Cardiac ventricle fibroblast (primary cell): ENCODE data around the gene WDSUB1. TPM values are rescaled to one million over a fixed set of nuclear protein-coding genes. Genes with fewer than 3 reads are reported as not detected.

Source experiments
- total RNA-seq: library from RNA; depleted of rRNA; stranded (reverse); fragments of >200 nt; gene quantifications from 2 replicates; pipeline ENCODE4 v1.2.3, GENCODE V29; 2015

Gene WDSUB1
- 3.2 and 3.4 TPM in 2 replicates for total RNA-seq

DNA sequence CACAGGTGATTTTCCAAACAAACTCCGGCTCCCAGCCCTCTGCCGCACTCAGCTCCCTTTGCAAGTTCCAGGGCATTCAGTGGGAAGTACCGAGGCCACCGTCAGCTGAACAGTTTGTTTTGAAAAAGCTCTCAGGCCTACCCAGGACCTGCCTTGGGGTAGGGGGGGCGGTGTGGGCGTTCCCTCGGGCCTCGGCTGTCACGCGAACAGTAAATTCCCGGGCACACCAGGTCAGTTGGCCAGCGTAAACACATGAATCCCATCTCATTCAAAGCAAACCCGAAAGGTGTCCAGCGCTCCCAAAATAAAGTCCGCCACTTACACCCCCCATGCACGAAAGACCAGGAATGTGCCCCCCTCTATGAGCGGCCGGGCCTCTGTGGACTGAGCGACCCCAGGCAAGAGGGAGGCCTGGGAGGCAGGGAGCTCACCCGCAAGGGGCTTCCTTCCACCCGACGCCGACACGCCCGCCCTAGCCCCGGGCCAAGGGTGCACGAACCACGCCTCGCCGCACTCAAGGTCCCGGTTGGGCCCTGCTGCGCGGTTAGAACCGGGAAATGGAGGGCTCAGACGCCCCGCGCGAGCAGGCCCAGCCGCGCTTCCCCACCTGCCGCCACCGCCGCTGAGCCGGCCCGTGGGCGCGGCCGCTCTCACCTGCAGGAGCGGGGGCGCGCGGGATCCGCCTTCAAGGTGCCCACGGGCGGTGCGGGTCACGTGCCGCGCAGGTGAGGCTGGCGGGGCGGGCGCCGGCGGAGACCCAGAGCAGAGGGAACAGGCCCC, at the start of gene WDSUB1:
Gene WDSUB1, minus strand, starts transcription at position 775 of the 780 bp plus-strand sequence. CDS start 3,634 bp downstream, outside the sequence.

